PC-3 (cell line): ENCODE measurements around the gene ITGB3.

Experiments used
- CTCF ChIP-seq: fragments of 300-600 bp; sonication (generic); conservative IDR thresholded peaks from 2 replicates; pipeline ENCODE4 v1.5.1; 2017; ENCODE audit warnings: antibody characterized with exemption, low read depth, mild to moderate bottlenecking, low read length
- EZH2phosphoT487 ChIP-seq: fragments of 300-600 bp; sonication (generic); IDR thresholded peaks from 2 replicates; pipeline ENCODE4 v1.6.1; 2018; ENCODE audit warnings: mild to moderate bottlenecking, antibody characterized with exemption, low read length, borderline replicate concordance

- TF ChIP-seq EZH2phosphoT487 = no peak
- TF ChIP-seq CTCF = no peak
These were observed 8.9 kb upstream of the ITGB3 start for GRCh38 chr17:47244697-47245096.
